22Rv1 (cell line): ENCODE data around the gene CHST15.

ENCODE experiments used
- CTCF ChIP-seq: fragments of 450-650 bp; IDR thresholded peaks from 2 replicates; pipeline ENCODE4 v1.5.1; 2017; ENCODE audit warnings: mild to moderate bottlenecking
- ZFX ChIP-seq: fragments of 450-650 bp; IDR thresholded peaks from 2 replicates; pipeline ENCODE4 v1.6.1; 2017; ENCODE audit warnings: antibody characterized with exemption, borderline replicate concordance

- TF ChIP-seq CTCF (peak; percentile 61), ZFX (no peak)
Measured at GRCh38 chr10:124125305-124126116, 32.1 kb upstream of the CHST15 start.
